Spleen (tissue), 11 donors: ENCODE results near the gene PALLD. TPM values are rescaled to one million over a fixed set of nuclear protein-coding genes. Genes with fewer than 3 reads are reported as not detected.

ENCODE experiments used
- DNase-seq: peaks from one replicate; pipeline ENCODE4 v3.0.0-alpha.2; 2020
- H3K27ac ChIP-seq, 8 donors: fragments of 200-600 bp; sonication (generic) in 7 of 8; 1 replicate in 4 of 8; 2 replicates in 4 of 8; pipeline versions ENCODE4 v1.5.0 to v1.8.0; 2016 to 2021; ENCODE audit warnings: inconsistent platforms in 4 of 8, mild to moderate bottlenecking in 4 of 8, moderate library complexity in 1 of 8
- H3K27me3 ChIP-seq, 7 donors: fragments of 200-600 bp; sonication (generic) in 6 of 7; replicated peaks in 1 of 7; 1 replicate in 4 of 7; 2 replicates in 3 of 7; pipeline versions ENCODE4 v1.5.0 to v1.8.0; 2016 to 2021; ENCODE audit warnings: inconsistent platforms in 3 of 7, mild to moderate bottlenecking in 1 of 7
- H3K36me3 ChIP-seq, 6 donors: fragments of 200-600 bp; sonication (generic) in 5 of 6; 1 replicate in 4 of 6; 2 replicates in 2 of 6; pipeline versions ENCODE4 v1.5.0 to v1.8.0; 2016 to 2021; ENCODE audit warnings: inconsistent platforms in 2 of 6
- H3K4me1 ChIP-seq, 6 donors: fragments of 200-600 bp; sonication (generic) in 5 of 6; 1 replicate in 3 of 6; 2 replicates in 3 of 6; pipeline versions ENCODE4 v1.5.0 to v1.8.0; 2016 to 2021; ENCODE audit warnings: inconsistent platforms in 3 of 6
- H3K4me3 ChIP-seq, 8 donors: fragments of 200-600 bp; sonication (generic) in 7 of 8; 1 replicate in 4 of 8; 2 replicates in 4 of 8; pipeline versions ENCODE4 v1.5.0 to v1.8.0; 2016 to 2021; ENCODE audit warnings: inconsistent platforms in 4 of 8, mild to moderate bottlenecking in 4 of 8, moderate library complexity in 2 of 8
- H3K9me3 ChIP-seq, 8 donors: fragments of 200-600 bp; sonication (generic) in 7 of 8; 1 replicate in 4 of 8; 2 replicates in 4 of 8; pipeline versions ENCODE4 v1.5.0 to v1.8.0; 2016 to 2021; ENCODE audit warnings: inconsistent platforms in 4 of 8
- POLR2A ChIP-seq, 3 donors: fragments of 450-650 bp; IDR thresholded peaks; one replicate each; pipeline ENCODE4 v1.5.1; 2017; ENCODE audit warnings: antibody characterized with exemption in 3 of 3, mild to moderate bottlenecking in 1 of 3
- POLR2AphosphoS5 ChIP-seq, 3 donors: sonication (generic); formaldehyde crosslinking; IDR thresholded peaks; one replicate each; pipeline ENCODE4 v1.5.1; 2017; ENCODE audit warnings: antibody characterized with exemption in 3 of 3
- WGBS, 5 donors: extraction: QIAGEN DNeasy Blood & Tissue Kit in 3 of 5; methylation state at CpG; one replicate each; pipeline versions ENCODE4 v1.1.5 to v1.1.7; 2013 to 2018; 5-methylcytosine and 5-hydroxymethylcytosine counted together
- intact Hi-C: fragments of 100-400 bp; cut with DNase I; formaldehyde crosslinking; loops from one replicate; pipeline ENCODE4 v1.15.0; 2023; ENCODE audit warnings: low total_unique reads
- polyA plus RNA-seq, 3 donors: library from polyadenylated mRNA; stranded (reverse); fragments of 200-250 nt; gene quantifications; one replicate each; pipeline ENCODE4 v1.2.1, GENCODE V29; 2013
- total RNA-seq, 7 donors: library from RNA; depleted of rRNA in 3 of 7; stranded (reverse); fragments of >200 nt in 3 of 7; fragmentation: NEBNext Ultra II Directional in 4 of 7; extraction: Animal tissue kit (Norgen Biotek cat#: 25700) in 4 of 7; gene quantifications; one replicate each; pipeline versions ENCODE4 v1.1.0 to v1.2.1, GENCODE V29; 2016 to 2021
- TF ChIP-seq, protein P1 (sequence below), 11 experiments: fragments of 200-600 bp in 7 of 11; fragments of 450-650 bp in 4 of 11; sonication (generic) in 4 of 11; IDR thresholded peaks in 8 of 11; conservative IDR thresholded peaks in 3 of 11; 1 replicate in 7 of 11; 2 replicates in 4 of 11; pipeline versions ENCODE4 v1.4.0 to v1.8.0; 2016 to 2021; ENCODE audit warnings: antibody characterized with exemption in 11 of 11, inconsistent platforms in 4 of 11, mild to moderate bottlenecking in 1 of 11
- donor health status: healthy with polysubstance abuse.
- donor health status: DM: no; HTN: no; CAD: no; lungs with moderate emphysema.
- donor health status: DM: no; HTN: no; CAD: no.
- donor health status: Bipolar disorder and iron deficiency.
- donor health status: healthy.
- donor health status: DM: no; HTN: no; CAD: no.
- donor health status: DM: yes; HTN: yes; CAD: no.

Gene PALLD
- total and polyA plus RNA-seq, 10 donors = 24.3 to 228 (median 142) TPM

DNA sequence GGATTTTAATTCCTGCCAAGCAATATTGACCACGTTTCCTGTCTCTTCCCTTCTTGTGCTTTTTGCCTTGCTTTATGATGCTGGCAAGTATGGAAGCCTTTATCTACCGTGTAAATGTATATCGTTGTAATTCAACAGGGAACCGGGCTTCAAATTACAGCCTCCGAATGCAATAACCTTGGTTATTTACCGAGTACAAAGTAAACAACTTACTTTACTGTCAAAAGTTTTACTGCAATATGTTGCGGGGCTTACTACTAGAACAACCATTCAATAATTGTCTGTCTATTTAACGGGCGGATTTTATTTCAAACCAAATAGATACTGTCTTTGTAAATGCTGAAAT lies 73.1 kb downstream of the PALLD start:
- intact Hi-C loops = no loop called here
- Histone ChIP-seq H3K9me3 (no peaks in the 10 kb centered on the region), H3K36me3 (no peaks in the 10 kb centered on the region), H3K27ac (no peak overlapping the region), H3K4me3 (no peak overlapping the region), H3K4me1 (no peaks in the 10 kb centered on the region), H3K27me3 (no peaks in the 10 kb centered on the region)
- TF ChIP-seq, protein P1, sequence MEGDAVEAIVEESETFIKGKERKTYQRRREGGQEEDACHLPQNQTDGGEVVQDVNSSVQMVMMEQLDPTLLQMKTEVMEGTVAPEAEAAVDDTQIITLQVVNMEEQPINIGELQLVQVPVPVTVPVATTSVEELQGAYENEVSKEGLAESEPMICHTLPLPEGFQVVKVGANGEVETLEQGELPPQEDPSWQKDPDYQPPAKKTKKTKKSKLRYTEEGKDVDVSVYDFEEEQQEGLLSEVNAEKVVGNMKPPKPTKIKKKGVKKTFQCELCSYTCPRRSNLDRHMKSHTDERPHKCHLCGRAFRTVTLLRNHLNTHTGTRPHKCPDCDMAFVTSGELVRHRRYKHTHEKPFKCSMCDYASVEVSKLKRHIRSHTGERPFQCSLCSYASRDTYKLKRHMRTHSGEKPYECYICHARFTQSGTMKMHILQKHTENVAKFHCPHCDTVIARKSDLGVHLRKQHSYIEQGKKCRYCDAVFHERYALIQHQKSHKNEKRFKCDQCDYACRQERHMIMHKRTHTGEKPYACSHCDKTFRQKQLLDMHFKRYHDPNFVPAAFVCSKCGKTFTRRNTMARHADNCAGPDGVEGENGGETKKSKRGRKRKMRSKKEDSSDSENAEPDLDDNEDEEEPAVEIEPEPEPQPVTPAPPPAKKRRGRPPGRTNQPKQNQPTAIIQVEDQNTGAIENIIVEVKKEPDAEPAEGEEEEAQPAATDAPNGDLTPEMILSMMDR (IDR thresholded peaks at IDR 0.05 in 8 of 11, conservative IDR thresholded peaks at IDR 0.05 in 3 of 11) = no peak
- TF ChIP-seq POLR2A (IDR thresholded peaks at IDR 0.05) = no peak
- no peak for TF ChIP-seq POLR2AphosphoS5 (IDR thresholded peaks at IDR 0.05)
- WGBS, 5 donors = 89 to 92% (median 90%) methylated on average over 9 of the region's 9 CpGs
- DNase-seq = no peak

DNA sequence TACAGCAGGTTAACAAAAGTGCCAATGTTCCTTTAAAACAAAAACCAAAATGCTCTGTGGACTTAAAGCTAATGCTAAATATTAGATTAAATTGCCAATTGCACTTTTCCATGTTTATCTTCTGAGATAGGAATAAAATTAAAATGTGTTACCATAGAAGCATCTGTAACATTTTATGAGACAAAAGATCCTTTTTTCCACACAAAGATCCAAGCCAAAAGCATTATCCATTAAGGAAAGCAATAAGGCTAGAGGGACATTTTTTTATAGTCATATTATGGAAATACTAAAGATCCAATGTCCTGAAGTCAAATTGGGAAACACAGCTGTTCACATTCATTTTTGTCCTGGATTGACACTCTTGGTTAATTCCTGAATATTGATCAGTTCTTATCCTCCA lies 73.6 kb downstream of the PALLD start:
- Histone ChIP-seq H3K9me3 (no peaks in the 10 kb centered on the region), H3K4me3 (no peak overlapping the region), H3K27me3 (no peaks in the 10 kb centered on the region), H3K27ac (no peak overlapping the region), H3K4me1 (no peaks in the 10 kb centered on the region), H3K36me3 (no peaks in the 10 kb centered on the region)
- no peak for DNase-seq
- no peak for TF ChIP-seq POLR2A (IDR thresholded peaks at IDR 0.05)
- TF ChIP-seq, protein P1 (IDR thresholded peaks at IDR 0.05 in 8 of 11, conservative IDR thresholded peaks at IDR 0.05 in 3 of 11) = no peak
- TF ChIP-seq POLR2AphosphoS5 (IDR thresholded peaks at IDR 0.05) = no peak
- intact Hi-C loops = no loop called here

GRCh38 chr4:168572002-168572401 lies 75.2 kb downstream of the PALLD start:
- TF ChIP-seq, protein P1 (IDR thresholded peaks at IDR 0.05 in 8 of 11, conservative IDR thresholded peaks at IDR 0.05 in 3 of 11) = no peak
- TF ChIP-seq POLR2AphosphoS5 (IDR thresholded peaks at IDR 0.05) = no peak
- no peak for TF ChIP-seq POLR2A (IDR thresholded peaks at IDR 0.05)
- Histone ChIP-seq H3K9me3 (no peaks in the 10 kb centered on the region), H3K27ac (no peak overlapping the region), H3K27me3 (no peaks in the 10 kb centered on the region), H3K4me1 (no peaks in the 10 kb centered on the region), H3K36me3 (no peaks in the 10 kb centered on the region), H3K4me3 (no peak overlapping the region)
- intact Hi-C loops = no loop called here
- WGBS, 5 donors = 75 to 90% (median 83%) methylated on average over 3 of the region's 3 CpGs
- DNase-seq = no peak

DNA sequence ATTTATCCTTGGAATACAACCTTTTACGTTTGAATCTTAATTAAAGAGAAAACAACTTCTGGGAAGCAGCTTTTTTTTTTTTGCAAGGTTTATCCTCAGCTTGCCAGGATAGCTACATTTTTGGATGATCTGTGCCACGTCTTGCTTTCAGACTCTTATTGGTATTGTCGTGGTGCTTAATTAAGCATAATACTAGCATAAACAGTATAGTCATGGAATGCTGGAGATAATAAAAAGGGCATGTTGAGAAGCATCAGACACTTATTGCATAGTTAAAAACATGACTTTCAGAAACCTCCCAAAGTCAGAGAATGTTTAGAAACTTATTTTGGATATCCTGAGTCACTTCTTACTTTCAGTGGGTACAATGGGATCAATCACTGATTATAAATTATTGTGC lies 77.0 kb downstream of the PALLD start:
- no peak for DNase-seq
- no peaks in the 10 kb centered on the region for H3K4me1 ChIP-seq
- H3K27me3 ChIP-seq = no peaks in the 10 kb centered on the region
- TF ChIP-seq, protein P1 (IDR thresholded peaks at IDR 0.05 in 8 of 11, conservative IDR thresholded peaks at IDR 0.05 in 3 of 11) = no peak
- no peak for TF ChIP-seq POLR2AphosphoS5 (IDR thresholded peaks at IDR 0.05)
- no peak for TF ChIP-seq POLR2A (IDR thresholded peaks at IDR 0.05)
- intact Hi-C loops = no loop called here
- WGBS, 5 donors = 84 to 93% (median 87%) methylated on average over 3 of the region's 3 CpGs
- H3K9me3 ChIP-seq = no peaks in the 10 kb centered on the region
- H3K4me3 ChIP-seq = no peak overlapping the region
- H3K36me3 ChIP-seq = no peaks in the 10 kb centered on the region
- no peak overlapping the region for H3K27ac ChIP-seq
